ENCODE data around the gene SLMAP.

DNA sequence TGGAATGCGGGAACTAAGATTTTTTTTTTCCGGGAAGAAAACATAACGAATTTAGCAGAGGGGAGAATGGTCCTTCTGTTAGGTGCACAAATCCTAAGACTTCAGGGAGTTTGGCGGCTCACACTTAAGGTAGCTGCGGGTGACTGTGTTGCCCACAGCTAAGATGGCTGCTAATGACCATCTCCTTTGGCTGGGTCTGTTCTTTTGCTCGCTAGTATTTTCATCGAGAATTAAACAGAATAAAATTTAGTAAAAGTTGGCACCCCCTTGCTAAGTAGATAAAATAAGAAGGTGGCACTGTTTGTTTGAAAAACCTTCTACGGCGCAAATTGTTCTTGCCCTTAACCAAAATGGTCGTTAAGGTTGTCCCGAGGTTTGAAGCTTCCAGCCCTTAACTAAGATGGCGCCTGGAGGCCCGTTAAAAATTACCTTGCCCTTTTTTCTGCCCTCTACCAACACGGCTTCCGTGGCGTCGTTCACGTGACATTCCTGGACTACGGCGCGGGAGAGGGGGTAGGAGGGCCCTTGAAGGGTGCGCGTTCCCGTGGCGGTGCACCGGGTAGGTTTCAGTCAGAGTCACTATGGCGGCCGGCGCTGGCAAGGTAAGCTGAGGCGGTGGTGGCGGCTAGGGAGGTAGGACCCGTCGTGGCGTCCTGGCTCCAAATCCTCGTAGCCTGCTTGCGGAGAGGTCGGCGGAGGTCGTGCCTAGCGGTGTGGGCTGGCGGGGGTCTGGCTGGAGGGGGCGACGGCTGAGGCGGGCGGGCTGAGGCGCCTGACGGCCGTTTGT lies at the start of gene SLMAP:
- TF ChIP-seq, protein P1, sequence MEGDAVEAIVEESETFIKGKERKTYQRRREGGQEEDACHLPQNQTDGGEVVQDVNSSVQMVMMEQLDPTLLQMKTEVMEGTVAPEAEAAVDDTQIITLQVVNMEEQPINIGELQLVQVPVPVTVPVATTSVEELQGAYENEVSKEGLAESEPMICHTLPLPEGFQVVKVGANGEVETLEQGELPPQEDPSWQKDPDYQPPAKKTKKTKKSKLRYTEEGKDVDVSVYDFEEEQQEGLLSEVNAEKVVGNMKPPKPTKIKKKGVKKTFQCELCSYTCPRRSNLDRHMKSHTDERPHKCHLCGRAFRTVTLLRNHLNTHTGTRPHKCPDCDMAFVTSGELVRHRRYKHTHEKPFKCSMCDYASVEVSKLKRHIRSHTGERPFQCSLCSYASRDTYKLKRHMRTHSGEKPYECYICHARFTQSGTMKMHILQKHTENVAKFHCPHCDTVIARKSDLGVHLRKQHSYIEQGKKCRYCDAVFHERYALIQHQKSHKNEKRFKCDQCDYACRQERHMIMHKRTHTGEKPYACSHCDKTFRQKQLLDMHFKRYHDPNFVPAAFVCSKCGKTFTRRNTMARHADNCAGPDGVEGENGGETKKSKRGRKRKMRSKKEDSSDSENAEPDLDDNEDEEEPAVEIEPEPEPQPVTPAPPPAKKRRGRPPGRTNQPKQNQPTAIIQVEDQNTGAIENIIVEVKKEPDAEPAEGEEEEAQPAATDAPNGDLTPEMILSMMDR (IDR thresholded peaks at IDR 0.05): no peak
- TF ChIP-seq RELA (CRISPR knock-in tag; IDR thresholded peaks at IDR 0.05; ENCODE audit: borderline replicate concordance) (no peak), ZNF121 (CRISPR knock-in tag; IDR thresholded peaks at IDR 0.05) (no peak), ETV6 (CRISPR knock-in tag; IDR thresholded peaks at IDR 0.05) (no peak; the same call in 1 of the 2 replicates)

Measured in WTC11 (cell line).